ENCODE data around the gene ZDHHC7.

The ZDHHC7 gene

DNA sequence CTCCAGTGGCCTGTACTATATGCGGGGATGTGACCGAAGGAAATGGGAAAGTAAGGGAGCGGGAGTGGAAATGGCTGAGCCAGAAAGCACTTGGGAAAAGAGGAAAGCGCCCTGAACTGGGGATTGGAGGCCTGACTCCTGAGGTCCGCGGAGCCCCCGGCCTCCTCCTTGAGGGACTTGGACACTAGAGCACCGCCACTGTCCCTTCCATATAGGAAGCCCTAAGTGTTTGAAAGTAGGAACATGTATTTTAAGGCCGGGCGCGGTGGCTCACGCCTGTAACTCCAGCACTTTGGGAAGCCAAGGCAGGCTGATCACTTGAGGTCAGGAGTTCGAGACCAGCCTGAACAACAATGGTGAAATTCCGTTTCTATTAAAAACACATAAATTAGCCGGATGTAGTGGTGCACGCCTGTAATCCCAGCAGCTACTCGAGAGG lies 530 bp upstream of the ZDHHC7 start:
- H3K4me3 ChIP-seq (ENCODE audit: low read depth, low read length), result peak overlapping the region; percentile 79
- H3K9me3 ChIP-seq (ENCODE audit: control insufficient read depth, insufficient read depth, low read depth, low read length), result no peaks in the 10 kb centered on the region
- H3K4me1 ChIP-seq (ENCODE audit: control insufficient read depth, insufficient read depth, low read length), result 0 out of 2 replicates have a peak, but pooled peaks cover 5% of the 10 kb centered on the region
- H3K27ac ChIP-seq (ENCODE audit: extremely low read depth, low read depth, low read length), result peak overlapping the region; percentile 92
- ChIA-PET CTCF (interaction anchor here (1.7 kb wide), 2 partner anchors 15 to 17 kb away, joined by 4 to 7 read pairs; partner anchors contain the start of gene KIAA0513), POLR2A (interaction anchor here (1.1 to 2.9 kb wide), 3 partner anchors 15 to 72 kb away, joined by 3 to 25 read pairs (median 4); partner anchors contain the start of gene KIAA0513)
- H3K36me3 ChIP-seq (ENCODE audit: control insufficient read depth in 2 of 2, insufficient read depth in 1 of 2, low read length in 2 of 2), result peaks cover 0 to 3% of the 10 kb centered on the region in 2 experiments; a peak in 1 of 3 replicates
- TF ChIP-seq ZNF530 (tag by site-specific recombination; IDR thresholded peaks at IDR 0.05; ENCODE audit: low read depth), result no peak
- no peak for TF ChIP-seq ZNF624 (tag by site-specific recombination; IDR thresholded peaks at IDR 0.05)
- TF ChIP-seq, protein P1, sequence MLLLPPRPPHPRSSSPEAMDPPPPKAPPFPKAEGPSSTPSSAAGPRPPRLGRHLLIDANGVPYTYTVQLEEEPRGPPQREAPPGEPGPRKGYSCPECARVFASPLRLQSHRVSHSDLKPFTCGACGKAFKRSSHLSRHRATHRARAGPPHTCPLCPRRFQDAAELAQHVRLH (tag by site-specific recombination; IDR thresholded peaks at IDR 0.05), result 0 out of 2 replicates have a peak, but pooled peaks have one; percentile 2
- TF ChIP-seq, protein P2, sequence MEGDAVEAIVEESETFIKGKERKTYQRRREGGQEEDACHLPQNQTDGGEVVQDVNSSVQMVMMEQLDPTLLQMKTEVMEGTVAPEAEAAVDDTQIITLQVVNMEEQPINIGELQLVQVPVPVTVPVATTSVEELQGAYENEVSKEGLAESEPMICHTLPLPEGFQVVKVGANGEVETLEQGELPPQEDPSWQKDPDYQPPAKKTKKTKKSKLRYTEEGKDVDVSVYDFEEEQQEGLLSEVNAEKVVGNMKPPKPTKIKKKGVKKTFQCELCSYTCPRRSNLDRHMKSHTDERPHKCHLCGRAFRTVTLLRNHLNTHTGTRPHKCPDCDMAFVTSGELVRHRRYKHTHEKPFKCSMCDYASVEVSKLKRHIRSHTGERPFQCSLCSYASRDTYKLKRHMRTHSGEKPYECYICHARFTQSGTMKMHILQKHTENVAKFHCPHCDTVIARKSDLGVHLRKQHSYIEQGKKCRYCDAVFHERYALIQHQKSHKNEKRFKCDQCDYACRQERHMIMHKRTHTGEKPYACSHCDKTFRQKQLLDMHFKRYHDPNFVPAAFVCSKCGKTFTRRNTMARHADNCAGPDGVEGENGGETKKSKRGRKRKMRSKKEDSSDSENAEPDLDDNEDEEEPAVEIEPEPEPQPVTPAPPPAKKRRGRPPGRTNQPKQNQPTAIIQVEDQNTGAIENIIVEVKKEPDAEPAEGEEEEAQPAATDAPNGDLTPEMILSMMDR (tag by site-specific recombination; IDR thresholded peaks at IDR 0.05), result no peak
- no peak for TF ChIP-seq ZNF394 (tag by site-specific recombination; IDR thresholded peaks at IDR 0.05; ENCODE audit: borderline replicate concordance)
- no peak for TF ChIP-seq BCL11B (tag by site-specific recombination; IDR thresholded peaks at IDR 0.05; ENCODE audit: low read depth)
- TF ChIP-seq YY2 (tag by site-specific recombination; IDR thresholded peaks at IDR 0.05), result no peak
- TF ChIP-seq ZNF174 (tag by site-specific recombination; IDR thresholded peaks at IDR 0.05), result no peak
- no peak for TF ChIP-seq SCRT2 (tag by site-specific recombination; IDR thresholded peaks at IDR 0.05)
- TF ChIP-seq, protein P3, sequence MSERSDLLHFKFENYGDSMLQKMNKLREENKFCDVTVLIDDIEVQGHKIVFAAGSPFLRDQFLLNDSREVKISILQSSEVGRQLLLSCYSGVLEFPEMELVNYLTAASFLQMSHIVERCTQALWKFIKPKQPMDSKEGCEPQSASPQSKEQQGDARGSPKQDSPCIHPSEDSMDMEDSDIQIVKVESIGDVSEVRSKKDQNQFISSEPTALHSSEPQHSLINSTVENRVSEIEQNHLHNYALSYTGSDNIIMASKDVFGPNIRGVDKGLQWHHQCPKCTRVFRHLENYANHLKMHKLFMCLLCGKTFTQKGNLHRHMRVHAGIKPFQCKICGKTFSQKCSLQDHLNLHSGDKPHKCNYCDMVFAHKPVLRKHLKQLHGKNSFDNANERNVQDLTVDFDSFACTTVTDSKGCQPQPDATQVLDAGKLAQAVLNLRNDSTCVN (tag by site-specific recombination; optimal IDR thresholded peaks at IDR 0.05), result no peak
- 0 out of 2 replicates have a peak, but pooled peaks have one; percentile 5 for TF ChIP-seq ZNF561 (tag by site-specific recombination; IDR thresholded peaks at IDR 0.05; ENCODE audit: borderline replicate concordance)
- TF ChIP-seq GLI2 (tag by site-specific recombination; IDR thresholded peaks at IDR 0.05; ENCODE audit: borderline replicate concordance, low read depth), result no peak
- TF ChIP-seq ZNF19 (tag by site-specific recombination; IDR thresholded peaks at IDR 0.05; ENCODE audit: low read depth), result no peak
- no peak for TF ChIP-seq KLF10 (tag by site-specific recombination; IDR thresholded peaks at IDR 0.05)
- TF ChIP-seq ZEB2 (tag by site-specific recombination; IDR thresholded peaks at IDR 0.05), result no peak; the same call in 1 of the 2 replicates
- TF ChIP-seq YY1 (tag by site-specific recombination; IDR thresholded peaks at IDR 0.05), result no peak
- no peak for TF ChIP-seq ZNF843 (tag by site-specific recombination; IDR thresholded peaks at IDR 0.05)
- peak; percentile 61; the same call in 1 of the 2 replicates for TF ChIP-seq ZBTB20 (tag by site-specific recombination; IDR thresholded peaks at IDR 0.05)
- no peak for TF ChIP-seq ZNF221 (tag by site-specific recombination; IDR thresholded peaks at IDR 0.05; ENCODE audit: borderline replicate concordance)
- no peak for TF ChIP-seq ZNF10 (tag by site-specific recombination; IDR thresholded peaks at IDR 0.05)
- TF ChIP-seq ZNF2 (tag by site-specific recombination; IDR thresholded peaks at IDR 0.05), result 0 out of 2 replicates have a peak, but pooled peaks have one; percentile 3
- no peak for TF ChIP-seq EGR2 (tag by site-specific recombination; IDR thresholded peaks at IDR 0.05; ENCODE audit: low read depth)
- TF ChIP-seq ZNF169 (tag by site-specific recombination; IDR thresholded peaks at IDR 0.05), result no peak
- TF ChIP-seq, protein P4, sequence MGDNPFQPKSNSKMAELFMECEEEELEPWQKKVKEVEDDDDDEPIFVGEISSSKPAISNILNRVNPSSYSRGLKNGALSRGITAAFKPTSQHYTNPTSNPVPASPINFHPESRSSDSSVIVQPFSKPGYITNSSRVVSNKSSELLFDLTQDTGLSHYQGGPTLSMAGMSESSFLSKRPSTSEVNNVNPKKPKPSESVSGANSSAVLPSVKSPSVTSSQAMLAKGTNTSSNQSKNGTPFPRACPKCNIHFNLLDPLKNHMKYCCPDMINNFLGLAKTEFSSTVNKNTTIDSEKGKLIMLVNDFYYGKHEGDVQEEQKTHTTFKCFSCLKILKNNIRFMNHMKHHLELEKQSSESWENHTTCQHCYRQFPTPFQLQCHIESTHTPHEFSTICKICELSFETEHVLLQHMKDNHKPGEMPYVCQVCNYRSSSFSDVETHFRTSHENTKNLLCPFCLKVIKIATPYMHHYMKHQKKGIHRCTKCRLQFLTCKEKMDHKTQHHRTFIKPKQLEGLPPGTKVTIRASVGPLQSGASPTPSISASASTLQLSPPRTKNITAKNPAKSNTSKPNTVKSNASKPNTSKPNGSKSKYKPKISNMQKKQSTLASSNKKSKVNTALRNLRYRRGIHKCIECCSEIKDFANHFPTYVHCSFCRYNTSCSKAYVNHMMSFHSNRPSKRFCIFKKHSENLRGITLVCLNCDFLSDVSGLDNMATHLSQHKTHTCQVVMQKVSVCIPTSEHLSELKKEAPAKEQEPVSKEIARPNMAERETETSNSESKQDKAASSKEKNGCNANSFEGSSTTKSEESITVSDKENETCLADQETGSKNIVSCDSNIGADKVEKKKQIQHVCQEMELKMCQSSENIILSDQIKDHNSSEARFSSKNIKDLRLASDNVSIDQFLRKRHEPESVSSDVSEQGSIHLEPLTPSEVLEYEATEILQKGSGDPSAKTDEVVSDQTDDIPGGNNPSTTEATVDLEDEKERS (tag by site-specific recombination; IDR thresholded peaks at IDR 0.05), result no peak
- TF ChIP-seq, protein P5, sequence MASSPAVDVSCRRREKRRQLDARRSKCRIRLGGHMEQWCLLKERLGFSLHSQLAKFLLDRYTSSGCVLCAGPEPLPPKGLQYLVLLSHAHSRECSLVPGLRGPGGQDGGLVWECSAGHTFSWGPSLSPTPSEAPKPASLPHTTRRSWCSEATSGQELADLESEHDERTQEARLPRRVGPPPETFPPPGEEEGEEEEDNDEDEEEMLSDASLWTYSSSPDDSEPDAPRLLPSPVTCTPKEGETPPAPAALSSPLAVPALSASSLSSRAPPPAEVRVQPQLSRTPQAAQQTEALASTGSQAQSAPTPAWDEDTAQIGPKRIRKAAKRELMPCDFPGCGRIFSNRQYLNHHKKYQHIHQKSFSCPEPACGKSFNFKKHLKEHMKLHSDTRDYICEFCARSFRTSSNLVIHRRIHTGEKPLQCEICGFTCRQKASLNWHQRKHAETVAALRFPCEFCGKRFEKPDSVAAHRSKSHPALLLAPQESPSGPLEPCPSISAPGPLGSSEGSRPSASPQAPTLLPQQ (tag by site-specific recombination; IDR thresholded peaks at IDR 0.05), result no peak
- TF ChIP-seq ZBTB17 (tag by site-specific recombination; IDR thresholded peaks at IDR 0.05), result 0 out of 2 replicates have a peak, but pooled peaks have one; percentile 16
- TF ChIP-seq ZNF473 (tag by site-specific recombination; IDR thresholded peaks at IDR 0.05), result no peak
- TF ChIP-seq SP3 (tag by site-specific recombination; IDR thresholded peaks at IDR 0.05), result no peak
- TF ChIP-seq ZNF626 (tag by site-specific recombination; IDR thresholded peaks at IDR 0.05), result no peak
- TF ChIP-seq ZNF175 (tag by site-specific recombination; IDR thresholded peaks at IDR 0.05), result no peak
- no peak for TF ChIP-seq KLF8 (tag by site-specific recombination; IDR thresholded peaks at IDR 0.05)
- TF ChIP-seq ZNF341 (tag by site-specific recombination; IDR thresholded peaks at IDR 0.05; ENCODE audit: low read depth), result 0 out of 2 replicates have a peak, but pooled peaks have one; percentile 25
- no peak for TF ChIP-seq ZNF660 (tag by site-specific recombination; IDR thresholded peaks at IDR 0.05)

Data from HEK293 (cell line).